ENCODE measurements around the gene EMD.
A peak's percentile ranks its signal among the peaks of the same experiment; 100 is the strongest.

EMD gene

DNA sequence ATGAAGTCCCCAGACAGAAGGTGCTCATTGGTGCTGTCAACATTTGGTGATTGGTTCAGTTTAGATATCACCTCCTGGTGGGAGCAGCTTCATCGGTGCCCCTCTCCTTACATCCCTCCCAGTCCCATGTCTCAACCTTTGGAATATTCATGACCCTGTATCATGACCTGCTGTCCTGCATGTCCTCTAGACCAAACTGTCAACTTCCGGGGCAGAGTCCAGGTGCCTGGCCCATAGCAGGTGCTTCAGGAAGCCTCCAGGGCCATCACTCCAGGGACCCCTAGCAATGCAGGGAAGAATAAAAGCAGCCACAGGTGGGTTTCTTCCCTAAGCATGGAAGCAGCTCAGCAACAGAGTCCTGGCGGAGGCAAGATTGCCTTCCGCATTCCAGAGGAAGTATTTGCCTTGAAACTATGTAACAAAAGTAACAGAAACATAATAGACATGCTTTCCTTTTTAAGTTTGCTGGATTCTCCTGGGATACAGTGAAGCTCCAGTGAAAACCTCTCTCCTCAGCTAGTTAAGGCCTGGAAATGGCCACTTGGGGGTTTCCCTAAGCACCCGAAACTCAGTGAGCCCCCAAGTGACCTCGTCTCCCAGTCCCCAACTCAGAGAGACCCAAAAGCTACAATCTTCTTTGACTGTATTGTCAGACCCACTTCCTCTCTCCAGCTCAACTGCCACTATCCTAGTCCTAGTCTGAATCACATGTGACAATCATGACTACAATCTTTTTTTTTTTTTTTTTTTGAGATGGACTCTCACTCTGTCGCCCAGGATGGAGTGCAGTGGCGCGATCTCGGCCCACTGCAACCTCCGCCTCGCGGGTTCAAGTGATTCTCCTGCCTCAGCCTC is 48.0 kb downstream of the EMD start:
- DNase-seq: no peak

DNA sequence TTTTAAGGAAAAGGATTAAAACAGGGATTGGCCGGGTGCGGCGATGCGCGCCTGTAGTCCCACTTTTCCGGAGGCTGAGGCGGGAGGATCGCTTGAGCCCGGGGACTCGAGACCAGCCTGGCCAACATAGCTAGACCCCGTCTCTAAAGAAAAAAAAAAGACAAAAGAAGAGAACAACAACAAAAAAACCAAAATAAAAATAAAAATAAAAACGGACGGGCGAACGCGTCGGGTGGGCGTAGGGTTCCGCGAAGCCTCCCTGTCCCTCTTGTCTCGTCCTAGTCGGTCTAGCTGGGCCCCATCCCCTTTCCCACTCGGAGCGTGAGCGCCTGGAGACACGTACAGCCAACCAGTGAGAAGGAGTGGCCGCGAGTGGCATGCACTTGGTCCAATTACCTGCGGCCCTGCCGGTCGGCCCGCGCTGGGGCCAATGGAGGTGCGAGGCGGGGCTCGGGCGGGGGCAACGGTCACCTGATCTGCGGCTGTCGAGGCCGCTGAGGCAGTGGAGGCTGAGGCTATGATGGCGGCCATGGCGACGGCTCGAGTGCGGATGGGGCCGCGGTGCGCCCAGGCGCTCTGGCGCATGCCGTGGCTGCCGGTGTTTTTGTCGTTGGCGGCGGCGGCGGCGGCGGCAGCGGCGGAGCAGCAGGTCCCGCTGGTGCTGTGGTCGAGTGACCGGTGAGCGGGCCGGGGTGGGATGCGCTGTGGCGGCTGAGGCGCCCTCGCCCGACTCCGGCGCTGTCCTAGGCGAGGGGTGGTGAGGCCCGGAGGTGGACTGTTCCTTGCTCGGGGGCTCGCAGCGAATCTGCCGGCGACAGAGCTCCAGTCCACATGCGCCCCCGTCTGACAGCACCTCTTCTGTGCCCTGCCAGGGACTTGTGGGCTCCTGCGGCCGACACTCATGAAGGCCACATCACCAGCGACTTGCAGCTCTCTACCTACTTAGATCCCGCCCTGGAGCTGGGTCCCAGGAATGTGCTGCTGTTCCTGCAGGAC is 49.4 kb downstream of the EMD start, which contains the start of gene ATP6AP1:
Gene ATP6AP1, plus strand, starts transcription at position 502 of the 996 bp plus-strand sequence. Its CDS starts 16 bp downstream, at position 518.
- peak; percentile 86 for DNase-seq

GRCh38 chrX:154429711-154430110 is 50.6 kb downstream of the EMD start:
- DNase-seq: no peak

GRCh38 chrX:154430479-154430878 is 51.4 kb downstream of the EMD start:
- no peak for DNase-seq

- DNase-seq: no peak
Observed at GRCh38 chrX:154430916-154431315, 51.8 kb downstream of the EMD start.
